Ovary (tissue), 9 donors: ENCODE data around the gene TRA2B. TPM values are rescaled to one million over a fixed set of nuclear protein-coding genes. Genes with fewer than 3 reads are reported as not detected.

Experiments used
- DNase-seq, 5 donors: peaks; one replicate each; pipeline ENCODE4 v3.0.0-alpha.2; 2019 to 2020
- H3K27ac ChIP-seq, 2 donors: fragments of 200-600 bp; one replicate each; pipeline versions ENCODE4 v1.5.1 to v1.8.0; 2019 to 2022
- H3K27me3 ChIP-seq: fragments of 200-600 bp; one replicate; pipeline ENCODE4 v1.8.0; 2022
- H3K36me3 ChIP-seq: fragments of 200-600 bp; sonication (generic); one replicate; pipeline ENCODE4 v1.5.1; 2019
- H3K4me1 ChIP-seq: one replicate; pipeline ENCODE4 v1.8.1; 2013; ENCODE audit warnings: mild to moderate bottlenecking, moderate library complexity; ENCODE audit not compliant: insufficient read depth
- H3K4me3 ChIP-seq: fragments of 200-600 bp; sonication (generic); one replicate; pipeline ENCODE4 v1.5.1; 2017
- H3K9me3 ChIP-seq, 2 donors: fragments of 200-600 bp in 1 of 2; sonication (generic) in 1 of 2; one replicate each; pipeline versions ENCODE4 v1.5.1 to v1.8.1; 2013 to 2019; ENCODE audit warnings: mild to moderate bottlenecking in 1 of 2, moderate library complexity in 1 of 2
- CTCF ChIP-seq, 3 donors: fragments of 450-650 bp in 2 of 3; fragments of 200-600 bp in 1 of 3; IDR thresholded peaks; one replicate each; pipeline versions ENCODE4 v1.5.1 to v1.8.0; 2016 to 2022; ENCODE audit warnings: antibody characterized with exemption in 3 of 3, mild to moderate bottlenecking in 1 of 3
- EP300 ChIP-seq: sonication (generic); formaldehyde crosslinking; IDR thresholded peaks from one replicate; pipeline ENCODE4 v1.6.1; 2017; ENCODE audit warnings: antibody characterized with exemption
- POLR2A ChIP-seq: fragments of 450-650 bp; IDR thresholded peaks from one replicate; pipeline ENCODE4 v1.6.1; 2017; ENCODE audit warnings: antibody characterized with exemption, mild to moderate bottlenecking, moderate library complexity
- WGBS, 3 donors: extraction: QIAGEN DNeasy Blood & Tissue Kit in 1 of 3; methylation state at CpG; one replicate each; pipeline versions ENCODE4 v1.1.5 to v1.1.7; 2013 to 2017; 5-methylcytosine and 5-hydroxymethylcytosine counted together
- intact Hi-C, 4 donors: fragments of 100-400 bp; cut with DNase I; formaldehyde crosslinking; loops; one replicate each; pipeline versions ENCODE4 v1.11.0 to v1.15.1; 2022 to 2023
- polyA plus RNA-seq, 2 donors: library from polyadenylated mRNA; stranded (reverse); fragments of 200-250 nt in 1 of 2; fragments of 350-450 nt in 1 of 2; fragmentation: Illumina TruSeq in 1 of 2; extraction: RNeasy Lipid Tissue Mini Kit (QIAGEN cat#74804) in 1 of 2; gene quantifications; one replicate each; pipeline ENCODE4 v1.2.3, GENCODE V29; 2013 to 2014
- total RNA-seq, 7 donors: library from RNA; depleted of rRNA in 2 of 7; stranded (reverse); fragments of >200 nt in 2 of 7; fragmentation: NEBNext Ultra II Directional in 3 of 7; extraction: Animal tissue kit (Norgen Biotek cat#: 25700) in 3 of 7; gene quantifications; one replicate each; pipeline versions ENCODE4 v1.1.0 to v1.2.4, GENCODE V29; 2016 to 2023
- donor health status: DM: no; HTN: no; CAD: no; lungs with moderate emphysema.
- donor health status: DM: no; HTN: no; CAD: no.
- donor health status: Bipolar disorder and iron deficiency.
- donor health status: DM: yes; HTN: yes; CAD: no.
- donor health status: DM: no; HTN: no; CAD: no.
- donor health status: DM: yes; HTN: yes; CAD: no.

Gene TRA2B
- total and polyA plus RNA-seq, 9 donors = 83.0 to 158 (median 119) TPM

GRCh38 chr3:185934767-185935464 is 2.9 kb downstream of the TRA2B start:
- H3K9me3 ChIP-seq = no peaks in the 10 kb centered on the region
- intact Hi-C loops = loop anchor here in 3 of 4 donors (5.0 to 10.0 kb wide), 4 partner anchors 110 to 850 kb away; partner anchors contain the start of genes EIF4A2 (in 2 of the 3) and IGF2BP2 (in 1 of the 3)
- peak overlapping the region; percentile 95 for H3K4me3 ChIP-seq
- no peaks in the 10 kb centered on the region for H3K27me3 ChIP-seq
- H3K27ac ChIP-seq = no peak overlapping the region
- no peak for DNase-seq
- TF ChIP-seq EP300 (no peak), CTCF (IDR thresholded peaks at IDR 0.05) (no peak), POLR2A (no peak)
- H3K4me1 ChIP-seq = peaks cover 10% of the 10 kb centered on the region
- no peaks in the 10 kb centered on the region for H3K36me3 ChIP-seq
- WGBS, 3 donors = 2% methylated on average over 8 of the region's 8 CpGs

- no peak overlapping the region for H3K27ac ChIP-seq
Measured at GRCh38 chr3:185934174-185934557, 3.6 kb downstream of the TRA2B start.

GRCh38 chr3:185933374-185934173 is 4.2 kb downstream of the TRA2B start:
- no peaks in the 10 kb centered on the region for H3K27me3 ChIP-seq
- no peak for TF ChIP-seq POLR2A
- TF ChIP-seq CTCF (IDR thresholded peaks at IDR 0.05) = no peak
- no peak for TF ChIP-seq EP300
- intact Hi-C loops = loop anchor here in 2 of 4 donors (10.0 kb wide), 2 partner anchors 109 to 851 kb away; partner anchors contain the start of genes EIF4A2 (in 1 of the 2) and IGF2BP2 (in 1 of the 2)
- DNase-seq = no peak
- H3K36me3 ChIP-seq = no peaks in the 10 kb centered on the region
- H3K27ac ChIP-seq = no peak overlapping the region
- H3K4me3 ChIP-seq = peak overlapping the region; percentile 95
- H3K4me1 ChIP-seq = peaks cover 16% of the 10 kb centered on the region
- no peaks in the 10 kb centered on the region for H3K9me3 ChIP-seq

More at GRCh38 chr3:185934174-185934557, 3.6 kb downstream of the TRA2B start:
- intact Hi-C loops = loop anchor here in 2 of 4 donors (10.0 kb wide), 2 partner anchors 109 to 851 kb away; partner anchors contain the start of genes EIF4A2 (in 1 of the 2) and IGF2BP2 (in 1 of the 2)
- H3K36me3 ChIP-seq = no peaks in the 10 kb centered on the region
- 2 to 4% (median 2%) methylated on average over 6 of the region's 6 CpGs for WGBS, 3 donors
- H3K4me1 ChIP-seq = peaks cover 15% of the 10 kb centered on the region
- H3K27me3 ChIP-seq = no peaks in the 10 kb centered on the region
- no peaks in the 10 kb centered on the region for H3K9me3 ChIP-seq
- TF ChIP-seq POLR2A (no peak), CTCF (IDR thresholded peaks at IDR 0.05) (no peak), EP300 (no peak)
- DNase-seq = no peak
- peak overlapping the region; percentile 95 for H3K4me3 ChIP-seq

GRCh38 chr3:185931777-185932612 is 5.8 kb downstream of the TRA2B start:
- peaks cover 19% of the 10 kb centered on the region for H3K4me1 ChIP-seq
- no peaks in the 10 kb centered on the region for H3K27me3 ChIP-seq
- H3K27ac ChIP-seq = no peak overlapping the region
- TF ChIP-seq EP300 (no peak), CTCF (IDR thresholded peaks at IDR 0.05) (no peak), POLR2A (no peak)
- no peaks in the 10 kb centered on the region for H3K9me3 ChIP-seq
- 13 to 15% (median 14%) methylated on average over 8 of the region's 8 CpGs for WGBS, 3 donors
- intact Hi-C loops = loop anchor here in 2 of 4 donors (10.0 kb wide), 2 partner anchors 107 to 853 kb away; partner anchors contain the start of genes EIF4A2 (in 1 of the 2) and IGF2BP2 (in 1 of the 2)
- no peak for DNase-seq
- H3K4me3 ChIP-seq = peak overlapping the region; percentile 1
- H3K36me3 ChIP-seq = no peaks in the 10 kb centered on the region
